HG03095 (cell line): ENCODE measurements around the gene CADPS2.

ENCODE experiments used
- ATAC-seq: cut with Tn5 transposase; IDR thresholded peaks from one replicate; pipeline ENCODE4 v1.9.1; 2021; ENCODE audit warnings: moderate library complexity; ENCODE audit not compliant: unreplicated experiment

Gene CADPS2

GRCh38 chr7:122886357-122887081 lies at the start of gene CADPS2:
Gene CADPS2 (minus strand): TSS chr7:122886460. CDS start chr7:122886337, 123 bp downstream.
- ATAC-seq: peak; percentile 67

GRCh38 chr7:122935620-122936019 lies 49.4 kb upstream of the CADPS2 start:
- no peak for ATAC-seq

DNA sequence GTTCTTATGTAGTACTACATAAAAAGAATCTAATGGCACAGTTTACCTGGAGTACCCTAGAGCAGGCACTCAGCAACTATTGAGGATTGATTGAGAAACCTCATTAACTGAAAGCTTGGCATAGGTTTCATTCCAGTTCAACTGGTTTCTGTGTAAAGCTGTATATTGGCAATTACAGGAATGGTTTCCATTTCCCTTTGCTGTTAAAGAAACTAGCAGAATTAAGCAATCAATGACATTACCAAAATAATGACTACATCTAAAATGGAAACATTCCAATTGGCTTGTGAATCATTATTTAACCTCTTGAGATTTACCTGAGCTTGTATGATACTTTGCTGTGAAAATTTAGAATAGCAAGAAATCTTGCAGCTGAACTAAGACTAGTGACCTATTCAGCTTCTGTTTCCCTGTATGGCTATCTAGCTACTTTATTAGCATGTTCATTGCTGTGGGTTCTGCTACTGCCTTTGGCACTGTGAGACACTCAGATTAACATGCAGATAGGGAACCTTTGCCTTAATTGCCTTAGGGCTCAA lies 33.5 kb upstream of the CADPS2 start:
- ATAC-seq: no peak

DNA sequence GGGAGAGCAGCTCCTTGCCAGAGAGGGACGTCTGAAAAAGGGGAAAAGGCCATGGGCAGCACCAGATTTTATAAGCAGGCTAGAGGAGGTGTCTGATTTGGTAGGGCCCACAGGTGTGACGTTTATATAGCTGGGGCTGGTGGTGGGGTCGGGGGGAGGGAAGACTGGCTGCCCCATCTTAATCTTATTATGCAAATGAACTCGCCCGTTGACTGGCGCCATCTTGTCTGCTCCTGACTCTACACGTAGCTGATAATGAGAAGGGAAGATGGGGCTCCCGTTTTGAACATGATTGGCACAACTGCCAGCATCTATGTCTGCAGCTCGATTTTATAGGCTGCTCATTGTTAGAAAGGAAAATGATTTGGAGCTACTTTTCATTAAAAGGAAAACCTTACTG lies 28.6 kb upstream of the CADPS2 start:
- no peak for ATAC-seq

- ATAC-seq: no peak
Observed at GRCh38 chr7:122913608-122914007, 27.3 kb upstream of the CADPS2 start.

GRCh38 chr7:122902751-122903495 lies 16.7 kb upstream of the CADPS2 start:
- no peak for ATAC-seq

- ATAC-seq: no peak
Observed at GRCh38 chr7:122901250-122901649, 15.0 kb upstream of the CADPS2 start.

GRCh38 chr7:122896509-122896908 lies 10.2 kb upstream of the CADPS2 start:
- no peak for ATAC-seq

DNA sequence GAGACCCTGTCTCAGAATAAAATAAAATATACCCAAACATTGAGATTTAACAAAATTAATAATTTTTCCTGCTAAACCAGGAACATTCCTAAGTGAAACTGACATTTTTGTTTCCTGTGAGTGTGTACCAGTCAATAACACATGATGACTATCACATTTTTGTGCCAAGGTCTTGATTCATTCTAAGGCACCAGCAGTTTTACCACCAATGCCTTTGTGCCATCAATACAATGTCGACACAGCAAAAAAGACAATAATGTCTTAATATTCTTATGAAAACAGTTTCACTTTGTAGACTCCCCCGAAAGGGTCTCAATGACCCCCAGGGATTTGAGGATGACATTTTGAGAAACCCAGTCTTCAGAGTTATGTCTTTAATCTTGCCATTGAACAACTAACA lies 7.2 kb upstream of the CADPS2 start:
- no peak for ATAC-seq

- no peak for ATAC-seq
Observed at GRCh38 chr7:122889116-122889515, 2.9 kb upstream of the CADPS2 start.

GRCh38 chr7:122887848-122888247 lies 1.6 kb upstream of the CADPS2 start:
- ATAC-seq: no peak

- ATAC-seq: no peak
Observed at GRCh38 chr7:122887198-122887597, 938 bp upstream of the CADPS2 start.

DNA sequence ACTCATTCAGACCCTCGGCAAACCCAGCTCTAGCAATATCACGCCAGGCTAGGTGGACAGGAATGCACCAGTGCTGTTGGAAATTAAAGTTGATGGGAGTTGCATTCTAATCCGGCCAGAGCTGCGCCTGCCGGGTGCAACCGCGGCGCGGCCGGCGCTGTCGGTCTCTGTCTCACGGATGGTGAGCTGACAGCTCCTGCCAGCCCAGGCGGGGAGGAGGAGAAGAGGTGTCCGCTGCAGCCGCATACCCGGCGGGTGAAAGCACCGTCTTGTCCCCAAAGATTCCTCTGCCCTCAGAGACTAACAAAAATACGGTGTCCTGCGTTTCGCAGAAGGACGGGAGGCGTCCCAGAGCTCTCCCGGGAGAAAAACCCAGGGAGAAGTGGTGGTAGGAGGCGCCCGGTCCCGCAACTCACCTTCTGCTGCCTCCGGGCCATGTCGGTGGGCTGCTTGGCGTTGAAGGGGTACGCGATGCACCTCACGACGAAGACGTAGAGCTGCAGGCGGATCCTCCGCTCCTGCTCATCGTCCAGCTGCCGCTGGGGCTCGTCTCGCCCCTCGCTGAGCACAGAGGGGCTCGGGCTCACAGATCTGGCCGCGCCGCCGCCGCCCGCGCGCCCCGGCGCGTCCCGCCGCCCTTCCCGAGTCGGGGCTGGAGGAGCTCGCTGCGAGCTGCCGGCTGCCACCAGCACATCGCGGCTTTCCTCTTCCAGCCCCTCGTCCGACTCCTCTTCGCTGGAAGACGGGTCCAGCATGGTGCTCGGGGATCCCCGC lies 490 bp downstream of the CADPS2 start:
- ATAC-seq: peak; percentile 35

DNA sequence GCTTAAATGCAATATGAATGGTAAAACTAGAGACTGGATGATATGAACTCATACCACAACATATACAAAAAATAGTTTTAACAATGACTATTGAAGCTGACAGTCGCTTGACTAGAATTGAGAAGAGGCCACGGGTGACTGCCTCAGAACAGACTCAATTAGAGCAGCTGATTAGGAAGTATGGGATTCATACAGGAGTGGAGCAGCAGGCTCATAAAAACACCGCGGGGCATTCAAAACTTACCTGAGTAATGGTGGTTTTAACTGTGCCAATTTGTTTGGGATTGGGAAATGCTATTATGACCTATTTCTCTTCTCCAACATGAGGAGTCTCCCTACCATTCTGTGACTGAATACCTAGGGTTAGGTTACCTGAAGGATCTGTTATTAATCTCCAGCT lies 2.1 kb downstream of the CADPS2 start:
- no peak for ATAC-seq

DNA sequence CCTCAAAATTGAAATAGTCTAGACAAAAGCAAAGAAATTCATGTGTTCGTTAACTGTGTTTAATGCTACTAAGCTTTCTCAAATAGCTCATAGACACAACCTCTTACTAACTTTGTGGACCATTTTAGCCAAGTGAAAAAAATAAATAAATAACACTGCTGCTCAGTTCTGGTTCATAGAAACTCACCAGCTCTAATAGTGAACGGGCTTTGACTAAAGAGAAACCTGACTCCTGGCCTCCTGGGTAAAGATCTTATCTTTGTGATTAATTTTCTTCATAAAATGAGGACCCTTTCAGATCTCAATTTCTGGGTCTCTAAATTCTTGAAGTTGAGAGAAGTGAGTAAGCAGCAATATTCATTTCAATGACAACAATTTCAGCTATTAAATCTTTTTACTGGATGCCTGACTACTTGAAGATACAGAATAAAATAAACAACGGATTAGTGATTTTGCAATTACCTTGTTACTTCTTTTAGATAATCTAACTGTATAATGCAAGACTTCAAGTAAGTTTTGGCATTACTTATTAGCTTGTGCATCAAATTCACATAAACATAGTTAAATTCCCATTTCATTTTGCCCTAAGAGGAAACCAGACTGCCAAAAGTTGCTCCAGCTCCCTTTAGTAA lies 3.1 kb downstream of the CADPS2 start:
- ATAC-seq: no peak

- ATAC-seq: no peak
Observed at GRCh38 chr7:122881324-122881723, 4.9 kb downstream of the CADPS2 start.

- ATAC-seq: no peak
Observed at GRCh38 chr7:122869260-122869659, 17.0 kb downstream of the CADPS2 start.

- no peak for ATAC-seq
Observed at GRCh38 chr7:122867471-122867980, 18.7 kb downstream of the CADPS2 start.

GRCh38 chr7:122864838-122865237 lies 21.4 kb downstream of the CADPS2 start:
- no peak for ATAC-seq

DNA sequence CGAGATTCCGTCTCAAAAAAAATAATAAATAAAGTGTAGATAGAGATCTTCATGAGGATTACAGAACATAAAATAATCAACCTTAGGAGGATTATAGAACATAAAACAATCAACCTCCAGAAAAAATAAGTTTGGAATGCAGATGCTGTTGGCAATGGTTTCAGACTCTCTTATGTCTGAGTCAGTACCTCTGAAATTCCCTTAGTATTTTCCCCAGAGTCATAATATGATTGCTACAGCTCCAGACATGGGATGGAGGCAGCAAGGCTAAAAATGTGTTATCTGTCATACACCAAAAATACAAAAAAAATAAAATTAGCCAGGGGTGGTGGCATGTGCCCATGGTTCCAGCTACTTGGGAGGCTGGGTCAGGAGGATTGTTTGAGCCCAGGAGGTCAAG lies 22.2 kb downstream of the CADPS2 start:
- ATAC-seq: no peak

DNA sequence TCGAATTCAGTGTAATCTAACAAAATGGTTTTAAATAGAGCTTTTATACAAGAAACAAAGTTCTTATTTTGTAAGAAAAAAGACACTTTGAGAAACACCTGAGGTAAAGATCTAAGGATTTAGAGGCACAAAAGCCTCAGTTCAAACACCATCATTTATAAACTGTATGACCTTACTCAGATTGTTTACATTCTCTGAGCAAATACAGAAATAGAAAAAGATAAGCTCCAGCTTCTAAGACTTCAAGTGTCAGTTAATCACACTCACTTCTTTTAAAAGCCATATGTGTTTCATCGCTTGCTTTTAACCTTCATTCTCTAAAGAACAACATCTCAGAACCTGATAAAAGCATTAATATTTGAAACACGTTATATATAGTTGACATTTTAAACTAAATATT lies 27.9 kb downstream of the CADPS2 start:
- ATAC-seq: no peak
